HG02852 (cell line): ENCODE results near the gene SLC35B2.

Experiments
- ATAC-seq: cut with Tn5 transposase; IDR thresholded peaks from one replicate; pipeline ENCODE4 v1.9.1; 2021; ENCODE audit warnings: mild to moderate bottlenecking, moderate library complexity; ENCODE audit not compliant: unreplicated experiment

The SLC35B2 gene

DNA sequence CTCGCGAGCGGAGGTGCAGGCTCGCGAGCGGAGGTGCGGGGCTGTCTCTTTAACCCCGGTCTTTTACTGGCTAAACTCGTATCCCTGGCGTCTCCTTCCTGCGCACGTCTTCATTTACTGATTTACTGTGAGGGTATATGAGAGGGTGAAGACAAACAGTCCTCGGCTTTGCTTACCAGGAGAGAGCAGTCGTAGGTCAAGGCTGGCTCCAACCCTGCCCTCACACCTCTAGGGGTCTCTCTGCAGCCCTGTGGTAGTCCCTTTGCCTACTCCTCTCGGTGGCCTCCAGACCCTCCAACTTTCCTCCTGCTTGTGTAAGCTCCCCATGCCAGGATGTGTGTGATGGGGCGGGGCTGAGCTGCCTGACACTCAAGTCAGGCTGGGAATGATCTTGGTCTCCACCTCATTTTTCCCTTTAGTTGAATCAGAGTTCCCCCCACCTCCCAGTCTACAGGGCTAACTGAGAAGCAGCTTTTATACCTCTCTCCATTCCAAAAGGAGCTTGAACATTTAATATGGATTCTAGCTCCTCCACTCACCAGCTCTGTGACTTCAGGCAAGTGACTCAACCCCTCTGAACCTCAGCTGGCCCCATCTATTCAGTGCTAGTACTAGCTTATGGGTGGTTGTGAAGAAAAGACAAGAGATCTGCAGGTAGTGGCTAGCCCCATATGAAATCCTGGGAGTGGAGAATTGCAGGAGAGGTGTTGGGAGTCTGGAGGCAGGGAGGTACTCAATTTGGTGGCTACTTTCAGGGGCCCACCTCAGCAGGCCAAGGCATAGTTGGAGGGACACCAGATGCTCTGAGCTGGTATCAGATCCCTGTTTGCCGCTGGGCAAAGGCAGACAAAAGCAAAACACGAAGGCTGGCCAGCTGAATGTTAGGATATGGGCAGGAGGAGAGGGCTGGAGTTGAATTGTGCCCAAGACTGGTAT, 33.0 kb downstream of the SLC35B2 start:
- ATAC-seq = no peak

GRCh38 chr6:44223319-44224028, 33.9 kb downstream of the SLC35B2 start, which contains the start of gene SLC29A1:
TSS of gene SLC29A1 (plus strand) at chr6:44223595. CDS start at chr6:44227314, 3,719 bp downstream.
- ATAC-seq = peak; percentile 39

DNA sequence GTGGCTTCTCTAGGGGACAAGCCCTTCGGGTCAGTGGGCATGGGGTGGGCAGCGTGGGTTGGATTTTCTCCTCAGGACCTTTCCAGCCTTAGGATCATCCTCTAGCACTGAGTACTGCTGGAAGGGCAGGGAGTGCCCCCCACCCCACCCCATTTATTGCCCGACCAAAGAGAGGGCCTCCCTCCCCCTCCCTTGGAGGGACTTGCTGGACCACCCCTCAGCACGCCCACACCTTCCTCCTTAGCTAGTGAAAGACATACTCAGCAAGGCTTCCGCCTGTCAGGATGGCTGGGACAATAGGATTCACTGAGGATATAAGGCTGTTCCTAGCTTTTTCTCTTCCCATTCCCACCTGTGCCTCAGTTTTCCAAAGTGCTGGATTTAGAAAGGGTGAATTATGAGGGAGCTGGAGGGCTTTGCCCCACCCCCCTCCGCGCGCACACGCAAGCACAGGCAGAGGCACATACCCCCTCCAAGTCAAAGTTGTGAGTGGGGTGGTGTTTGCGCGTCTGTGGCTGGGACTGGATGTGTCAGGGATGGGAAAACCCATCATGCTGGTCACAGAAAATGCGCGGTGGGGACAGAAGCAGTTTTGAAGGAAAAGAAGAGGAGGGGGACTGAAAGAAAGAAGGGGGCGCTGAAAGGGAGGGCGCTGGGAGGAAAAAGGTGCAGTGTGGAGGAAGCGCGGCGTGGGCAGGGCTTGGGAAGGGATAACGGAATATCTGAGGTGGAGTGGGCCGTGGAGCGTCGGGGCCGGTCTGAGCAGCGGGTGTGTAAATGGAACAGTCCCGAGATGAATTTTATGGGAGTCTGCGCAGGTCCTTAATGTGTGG, 34.6 kb downstream of the SLC35B2 start:
- no peak for ATAC-seq

GRCh38 chr6:44221961-44222335, 35.4 kb downstream of the SLC35B2 start:
- no peak for ATAC-seq

- ATAC-seq = peak; percentile 40
These were observed 35.9 kb downstream of the SLC35B2 start for GRCh38 chr6:44221291-44221960.

DNA sequence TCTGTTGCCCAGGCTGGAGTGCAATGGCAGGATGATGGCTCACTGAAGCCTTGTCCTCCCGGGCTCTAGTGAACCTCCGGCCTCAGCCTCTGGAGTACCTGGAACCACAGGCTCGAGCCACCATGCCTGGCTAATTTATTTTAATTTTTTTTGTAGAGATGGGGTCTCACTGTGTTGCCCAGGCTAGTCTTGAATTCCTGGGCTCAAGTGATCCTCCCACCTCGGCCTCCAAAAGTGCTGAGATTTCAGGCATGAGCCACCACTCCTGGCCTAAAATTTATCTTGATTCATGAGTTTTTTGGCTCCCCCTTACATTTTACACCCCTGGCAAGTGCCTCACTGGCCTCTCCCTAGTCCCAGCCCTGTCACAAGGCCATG, 36.4 kb downstream of the SLC35B2 start:
- no peak for ATAC-seq

DNA sequence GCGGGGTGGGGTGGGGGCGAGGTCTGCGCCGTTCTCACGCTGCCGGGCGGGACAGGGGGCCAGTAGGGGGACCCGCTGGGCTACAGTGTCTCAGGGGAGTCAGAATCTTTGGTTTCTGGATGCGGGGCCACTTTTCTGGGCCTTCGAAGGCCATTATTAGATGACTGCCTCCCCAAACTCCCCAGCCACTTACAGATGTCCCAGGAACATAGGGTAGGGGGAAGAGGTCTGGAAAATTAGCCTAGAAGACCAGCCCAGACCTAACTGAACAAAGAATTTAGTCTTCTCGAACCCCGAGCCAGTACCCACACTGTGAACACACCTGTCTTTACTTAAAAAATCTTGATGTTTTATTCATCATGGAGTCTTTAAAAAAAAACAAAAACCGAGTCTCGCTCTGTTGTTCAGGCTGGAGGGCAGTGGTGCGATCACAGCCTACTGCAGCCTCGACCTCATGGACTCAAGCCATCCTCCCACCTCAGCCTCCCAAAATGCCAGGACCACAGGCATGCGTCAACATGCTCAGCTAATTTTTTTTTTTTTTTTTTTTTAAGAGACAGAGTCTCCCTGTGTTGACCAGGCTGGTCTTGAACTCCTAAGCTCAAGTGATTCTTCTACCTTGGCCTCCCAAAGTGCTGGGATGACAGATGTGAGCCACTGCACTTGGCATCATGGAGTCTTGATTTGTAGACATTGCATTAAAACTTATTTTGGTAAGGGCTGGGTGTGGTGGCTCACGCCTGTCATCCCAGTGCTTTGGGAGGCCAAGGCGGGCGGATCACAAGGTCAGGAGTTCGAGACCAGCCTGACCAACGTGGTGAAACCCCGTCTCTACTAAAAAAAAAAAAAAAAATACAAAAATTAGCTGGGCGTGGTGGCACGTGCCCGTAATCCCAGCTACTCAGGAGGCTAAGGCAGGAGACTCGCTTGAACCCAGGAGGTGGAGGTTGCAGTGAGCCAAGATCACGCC, 37.2 kb downstream of the SLC35B2 start:
- no peak for ATAC-seq

DNA sequence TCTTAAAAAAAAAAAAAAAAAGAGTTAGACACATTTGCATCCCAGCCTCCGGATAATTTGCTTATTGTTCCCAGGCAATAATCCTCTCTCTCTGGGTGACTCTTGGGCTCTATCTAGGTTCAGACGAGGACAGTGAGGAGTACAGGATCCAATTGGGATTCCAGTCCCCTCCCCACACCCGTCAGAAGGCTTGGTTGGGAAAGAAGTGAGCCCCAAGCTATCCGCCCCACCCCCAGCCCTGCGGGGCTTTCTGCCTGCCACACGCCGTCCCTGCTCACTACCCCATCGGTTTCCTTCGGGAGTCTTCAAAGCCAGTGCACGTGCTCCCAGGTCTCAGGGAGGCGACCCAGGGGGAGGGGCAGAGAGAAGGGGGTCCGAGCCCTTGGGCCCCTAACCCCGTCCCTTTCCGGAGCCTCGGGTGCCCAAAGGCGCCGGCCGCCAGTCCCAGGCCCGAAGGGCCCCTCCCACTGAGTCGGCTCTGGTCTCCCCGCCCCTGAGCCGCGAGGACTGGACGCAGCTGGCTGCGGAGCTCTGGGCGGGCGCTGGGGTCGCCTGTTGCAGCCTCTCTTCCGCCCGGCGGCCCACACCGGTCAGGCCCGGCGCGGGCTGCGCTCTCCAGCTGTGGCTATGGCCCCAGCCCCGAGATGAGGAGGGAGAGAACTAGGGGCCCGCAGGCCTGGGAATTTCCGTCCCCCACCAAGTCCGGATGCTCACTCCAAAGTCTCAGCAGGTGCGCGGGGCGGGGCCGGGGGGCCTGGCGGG, 38.1 kb downstream of the SLC35B2 start:
- peak; percentile 57 for ATAC-seq

DNA sequence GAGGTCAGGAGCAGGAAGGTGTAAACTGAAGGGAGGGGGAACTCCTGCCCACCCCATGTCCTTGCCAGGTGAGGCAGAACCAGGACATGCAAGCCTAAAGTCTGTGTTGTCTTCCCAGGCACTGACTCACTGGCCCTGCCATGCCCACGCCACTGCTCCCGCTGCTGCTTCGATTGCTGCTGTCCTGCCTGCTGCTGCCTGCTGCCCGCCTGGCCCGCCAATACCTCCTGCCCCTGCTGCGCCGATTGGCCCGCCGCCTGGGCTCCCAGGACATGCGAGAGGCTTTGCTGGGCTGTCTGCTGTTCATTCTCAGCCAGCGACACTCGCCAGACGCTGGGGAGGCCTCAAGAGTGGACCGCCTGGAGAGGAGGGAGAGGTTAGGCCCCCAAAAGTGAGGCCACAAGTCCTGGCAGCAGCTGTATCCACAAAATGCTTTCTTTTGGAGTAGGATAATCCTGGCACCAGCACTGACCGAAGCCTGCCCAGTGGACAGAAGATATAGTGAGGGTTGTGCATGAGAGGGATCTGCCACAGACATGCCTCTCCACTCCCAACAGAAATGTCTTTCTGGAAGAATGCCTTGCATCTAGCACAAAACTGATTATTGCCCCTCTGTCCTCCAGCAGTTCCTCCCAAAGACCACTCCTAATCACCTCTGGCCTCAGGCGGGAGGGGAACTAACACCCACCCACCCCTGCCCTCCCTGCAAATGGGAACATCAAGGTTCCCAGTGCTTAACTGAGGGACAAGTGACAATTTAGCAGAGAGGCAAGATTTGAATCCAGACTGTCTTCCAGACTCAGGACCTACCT, 39.8 kb downstream of the SLC35B2 start:
- no peak for ATAC-seq

GRCh38 chr6:44216677-44217331, 40.5 kb downstream of the SLC35B2 start, which contains the start of gene MYMX:
TSS of gene MYMX (plus strand) at chr6:44216926. CDS start at chr6:44217472, 546 bp downstream.
- no peak for ATAC-seq

- ATAC-seq = no peak
These were observed 43.0 kb downstream of the SLC35B2 start for GRCh38 chr6:44214307-44214706.

- ATAC-seq = no peak
These were observed 46.0 kb downstream of the SLC35B2 start for GRCh38 chr6:44211284-44211683.

DNA sequence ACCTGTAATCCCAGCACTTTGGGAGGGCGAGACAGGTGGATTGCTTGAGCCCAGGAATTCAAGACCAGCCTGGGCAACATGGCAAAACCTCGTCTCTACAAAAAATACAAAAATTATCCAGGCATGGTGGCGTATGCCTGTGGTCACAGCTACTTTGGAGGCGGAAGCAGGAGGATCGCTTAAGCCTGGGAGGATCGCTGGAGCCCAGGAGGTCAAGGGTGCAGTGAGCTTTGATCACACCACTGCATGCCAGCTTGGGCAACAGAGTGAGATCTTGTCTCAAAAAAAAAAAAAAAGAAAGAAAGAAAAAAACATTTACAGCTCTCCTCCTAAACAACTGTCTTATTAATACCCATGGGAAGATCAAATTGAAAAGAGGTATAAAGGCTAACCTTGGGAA, 49.4 kb downstream of the SLC35B2 start:
- ATAC-seq = no peak
